GM12801 (cell line): ENCODE data around the gene EPG5.

Experiments used
- TF ChIP-seq, protein P1 (sequence below): IDR thresholded peaks from one replicate; pipeline ENCODE4 v1.5.1; 2011; ENCODE audit warnings: control low read depth; ENCODE audit not compliant: insufficient read length; ENCODE audit errors: extremely low read depth

Gene EPG5

DNA sequence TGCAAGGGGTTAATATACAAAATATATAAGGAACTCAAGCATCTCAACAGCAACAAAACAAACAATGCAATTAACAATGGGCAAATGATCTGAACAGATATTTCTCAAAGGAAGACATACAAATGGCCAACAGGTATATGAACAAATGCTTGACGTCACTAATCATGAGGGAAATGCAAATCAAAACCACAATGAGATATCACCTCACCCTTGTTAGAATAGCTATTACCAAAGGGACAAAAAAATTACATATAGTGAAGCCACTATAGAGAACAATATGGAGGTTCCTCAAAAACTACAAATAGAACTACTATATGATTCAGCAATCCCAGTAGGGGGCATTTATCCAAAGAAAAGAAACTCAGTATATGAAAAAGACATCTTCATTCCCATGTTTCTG is 145.4 kb downstream of the EPG5 start:
- TF ChIP-seq, protein P1, sequence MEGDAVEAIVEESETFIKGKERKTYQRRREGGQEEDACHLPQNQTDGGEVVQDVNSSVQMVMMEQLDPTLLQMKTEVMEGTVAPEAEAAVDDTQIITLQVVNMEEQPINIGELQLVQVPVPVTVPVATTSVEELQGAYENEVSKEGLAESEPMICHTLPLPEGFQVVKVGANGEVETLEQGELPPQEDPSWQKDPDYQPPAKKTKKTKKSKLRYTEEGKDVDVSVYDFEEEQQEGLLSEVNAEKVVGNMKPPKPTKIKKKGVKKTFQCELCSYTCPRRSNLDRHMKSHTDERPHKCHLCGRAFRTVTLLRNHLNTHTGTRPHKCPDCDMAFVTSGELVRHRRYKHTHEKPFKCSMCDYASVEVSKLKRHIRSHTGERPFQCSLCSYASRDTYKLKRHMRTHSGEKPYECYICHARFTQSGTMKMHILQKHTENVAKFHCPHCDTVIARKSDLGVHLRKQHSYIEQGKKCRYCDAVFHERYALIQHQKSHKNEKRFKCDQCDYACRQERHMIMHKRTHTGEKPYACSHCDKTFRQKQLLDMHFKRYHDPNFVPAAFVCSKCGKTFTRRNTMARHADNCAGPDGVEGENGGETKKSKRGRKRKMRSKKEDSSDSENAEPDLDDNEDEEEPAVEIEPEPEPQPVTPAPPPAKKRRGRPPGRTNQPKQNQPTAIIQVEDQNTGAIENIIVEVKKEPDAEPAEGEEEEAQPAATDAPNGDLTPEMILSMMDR, result no peak

DNA sequence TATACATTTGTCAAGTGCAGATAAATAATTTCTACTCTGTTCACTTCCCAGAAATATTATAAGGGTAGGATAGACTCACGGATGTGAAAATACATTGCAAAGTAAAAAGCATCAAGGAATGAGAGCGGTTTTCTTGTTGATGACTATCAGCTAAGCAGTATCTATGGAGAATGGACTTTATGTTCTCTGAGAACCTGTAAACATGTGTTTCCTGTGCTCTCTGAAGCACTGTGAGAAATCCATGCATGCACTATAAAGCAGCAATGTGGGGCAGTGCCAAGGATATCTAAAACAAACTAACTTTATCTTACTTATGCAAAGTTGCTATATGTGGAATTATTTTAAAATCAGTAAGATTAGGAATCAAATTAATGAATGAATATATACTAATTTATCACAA is 146.1 kb downstream of the EPG5 start:
- TF ChIP-seq, protein P1, result no peak

DNA sequence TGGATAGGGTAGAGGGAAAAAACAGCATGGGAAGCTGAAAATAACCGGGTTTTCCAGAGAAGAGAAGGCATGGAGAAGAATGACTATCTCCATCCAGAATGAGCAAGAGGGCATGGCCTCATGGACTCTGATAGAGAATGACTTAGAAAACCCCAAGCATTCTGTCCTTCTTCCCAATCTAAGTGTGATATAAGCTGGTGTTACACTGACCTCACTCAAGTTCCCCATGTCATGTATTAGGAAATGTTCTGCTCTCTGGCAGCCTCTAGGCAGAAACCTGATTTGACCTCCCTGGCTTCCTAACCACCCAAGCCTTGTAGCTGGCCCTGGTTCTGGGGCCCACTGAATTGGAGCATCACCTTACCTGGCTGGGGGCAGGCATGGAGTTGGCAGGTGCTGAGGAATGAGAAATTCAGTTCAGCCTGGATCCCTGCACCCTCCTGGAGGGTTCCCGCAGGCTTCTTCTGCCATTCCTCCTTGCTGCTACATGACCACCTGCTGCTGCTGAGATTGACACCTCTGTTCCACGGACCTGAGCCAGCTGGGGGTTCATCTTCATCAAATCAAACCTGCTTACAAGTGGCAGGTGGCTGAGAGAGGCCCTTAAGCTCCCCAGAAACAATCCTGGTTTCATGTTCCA is 146.9 kb downstream of the EPG5 start:
- TF ChIP-seq, protein P1, result no peak

DNA sequence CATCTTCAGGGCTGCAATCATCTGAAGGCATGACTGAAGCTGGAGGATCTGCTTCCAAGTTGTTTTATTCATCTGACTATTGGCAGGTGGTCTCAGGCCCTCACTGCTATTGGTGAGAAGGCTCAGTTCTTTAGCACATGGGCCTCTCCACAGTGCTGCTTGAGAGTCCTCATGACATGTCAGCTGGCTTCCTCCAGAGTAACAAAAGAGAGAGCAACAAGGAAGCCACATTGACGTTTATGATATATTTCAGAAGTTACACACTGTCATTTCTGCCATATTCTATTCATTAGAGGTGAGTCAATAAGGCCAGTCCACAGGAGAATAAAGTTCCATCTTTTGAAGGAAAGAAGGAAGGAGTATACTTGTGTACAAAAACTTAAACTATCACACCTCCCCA is 149.6 kb downstream of the EPG5 start:
- TF ChIP-seq, protein P1, result no peak

DNA sequence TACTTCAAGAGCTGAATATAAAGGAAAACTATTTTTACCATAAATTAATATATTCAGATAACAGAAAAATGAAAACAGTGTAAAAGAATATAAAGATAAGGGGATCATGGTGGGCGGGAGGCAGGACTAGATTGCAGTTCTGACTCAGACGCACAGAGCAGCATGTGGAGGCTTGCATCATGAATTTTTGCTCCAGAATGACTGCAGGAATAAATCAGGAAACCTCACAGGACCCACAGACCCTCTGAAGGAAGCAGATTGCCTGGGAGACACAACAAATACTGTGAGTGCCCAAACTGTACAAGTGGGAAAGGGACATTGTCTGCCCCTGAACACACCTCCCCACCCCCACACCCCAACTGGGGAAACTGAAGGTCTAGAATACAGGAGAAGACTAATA is 160.9 kb downstream of the EPG5 start:
- TF ChIP-seq, protein P1, result no peak

DNA sequence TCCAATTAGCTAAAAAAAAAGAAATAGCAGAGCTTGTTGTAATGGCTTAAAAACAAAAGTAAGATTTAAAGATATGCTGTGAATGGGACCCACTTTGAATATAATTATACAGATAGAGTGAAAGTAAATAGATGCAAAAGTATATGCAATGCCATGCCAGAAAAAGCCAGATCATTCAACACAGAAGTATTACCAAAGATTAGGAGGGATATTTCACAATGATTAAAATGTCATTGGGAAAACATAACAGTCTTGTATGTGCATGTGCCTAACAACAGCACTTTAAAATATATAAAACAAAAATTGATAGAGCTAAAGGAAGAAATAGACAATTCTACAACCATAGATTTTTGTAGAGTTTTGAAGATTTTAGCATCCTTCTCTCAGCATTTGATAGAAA is 161.6 kb downstream of the EPG5 start:
- TF ChIP-seq, protein P1, result no peak

DNA sequence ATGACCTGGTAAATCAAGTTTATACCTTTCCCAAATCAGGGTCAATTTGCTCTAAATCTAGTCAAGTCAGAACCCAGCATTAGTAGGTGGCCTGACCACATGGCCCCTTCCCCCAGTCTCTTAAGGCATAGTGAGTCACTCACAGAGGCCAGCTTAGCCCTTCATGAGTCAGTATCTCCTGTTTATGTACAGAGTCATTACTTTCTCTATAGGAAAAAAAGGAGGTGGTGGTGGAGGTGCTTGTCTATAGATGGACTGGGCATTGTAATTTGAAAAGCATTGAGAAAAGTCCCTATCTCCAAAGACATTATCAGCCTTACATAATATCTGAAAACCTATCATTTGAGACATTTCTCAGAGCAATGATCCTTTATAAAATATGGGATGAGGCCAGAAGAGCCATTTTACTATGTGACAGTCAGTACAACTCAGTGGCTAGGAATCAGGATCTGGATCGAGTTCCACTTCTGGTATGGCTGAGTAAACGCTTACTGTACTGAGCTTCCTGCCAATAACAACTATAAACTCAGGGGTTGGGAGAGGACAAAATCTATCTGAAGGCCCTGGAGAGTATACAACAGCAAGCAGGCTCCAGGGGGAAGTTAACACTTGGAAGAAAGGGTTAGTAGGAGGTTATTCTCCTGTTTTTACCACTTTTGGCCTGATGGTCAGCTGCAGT is 164.2 kb downstream of the EPG5 start:
- TF ChIP-seq, protein P1, result no peak
